Body of pancreas (tissue), 4 donors: ENCODE results near the gene ZNF189. TPM values are rescaled to one million over a fixed set of nuclear protein-coding genes. Genes with fewer than 3 reads are reported as not detected.

Experiments used
- ATAC-seq: fragments of 150-250 bp; one replicate; pipeline ENCODE4 v1.9.1; 2016
- DNase-seq, 4 donors: peaks; one replicate each; pipeline ENCODE4 v3.0.0-alpha.2; 2019
- H3K27ac ChIP-seq, 4 donors: fragments of 200-600 bp; sonication (generic); 1 replicate in 3 of 4; 2 replicates in 1 of 4; pipeline versions ENCODE4 v1.5.1 to v1.6.1; 2016 to 2019; ENCODE audit warnings: mild to moderate bottlenecking in 1 of 4, mixed read lengths in 1 of 4, moderate library complexity in 1 of 4
- H3K27me3 ChIP-seq, 2 donors: fragments of 200-600 bp; sonication (generic); one replicate each; pipeline ENCODE4 v1.6.0; 2016; ENCODE audit warnings: mild to moderate bottlenecking in 1 of 2
- H3K36me3 ChIP-seq, 2 donors: fragments of 200-600 bp; sonication (generic); replicated peaks in 1 of 2; 2 replicates each; pipeline ENCODE4 v1.5.1; 2016; ENCODE audit warnings: low read depth in 2 of 2; ENCODE audit not compliant: insufficient read depth in 1 of 2
- H3K4me1 ChIP-seq: fragments of 200-600 bp; sonication (generic); one replicate; pipeline ENCODE4 v1.6.0; 2016
- H3K4me3 ChIP-seq, 2 donors: fragments of 200-600 bp; sonication (generic); 1 replicate in 1 of 2; 2 replicates in 1 of 2; pipeline ENCODE4 v1.5.1; 2016 to 2019
- H3K9me3 ChIP-seq, 3 donors: fragments of 200-600 bp; sonication (generic); 1 replicate in 2 of 3; 2 replicates in 1 of 3; pipeline ENCODE4 v1.5.1; 2016
- POLR2A ChIP-seq, 3 donors: fragments of 450-650 bp; IDR thresholded peaks; one replicate each; pipeline ENCODE4 v1.6.1; 2016; ENCODE audit warnings: antibody characterized with exemption in 3 of 3, mild to moderate bottlenecking in 2 of 3
- WGBS, 2 donors: methylation state at CpG; one replicate each; pipeline ENCODE4 v1.1.5; 2017; 5-methylcytosine and 5-hydroxymethylcytosine counted together
- intact Hi-C: fragments of 100-400 bp; cut with DNase I; formaldehyde crosslinking; loops from one replicate; pipeline ENCODE4 v1.15.1; 2023
- total RNA-seq, 2 donors: library from RNA; depleted of rRNA; stranded (reverse); fragments of >200 nt; gene quantifications; one replicate each; pipeline ENCODE4 v1.1.0, GENCODE V29; 2016
- TF ChIP-seq, protein P1 (sequence below), 7 experiments: fragments of 450-650 bp in 4 of 7; fragments of 200-600 bp in 3 of 7; sonication (generic) in 3 of 7; IDR thresholded peaks; one replicate each; pipeline ENCODE4 v1.5.1; 2016 to 2019; ENCODE audit warnings: antibody characterized with exemption in 7 of 7

Gene ZNF189
- total RNA-seq, 2 donors from 2014 or later = 25.1 to 25.2 TPM

DNA sequence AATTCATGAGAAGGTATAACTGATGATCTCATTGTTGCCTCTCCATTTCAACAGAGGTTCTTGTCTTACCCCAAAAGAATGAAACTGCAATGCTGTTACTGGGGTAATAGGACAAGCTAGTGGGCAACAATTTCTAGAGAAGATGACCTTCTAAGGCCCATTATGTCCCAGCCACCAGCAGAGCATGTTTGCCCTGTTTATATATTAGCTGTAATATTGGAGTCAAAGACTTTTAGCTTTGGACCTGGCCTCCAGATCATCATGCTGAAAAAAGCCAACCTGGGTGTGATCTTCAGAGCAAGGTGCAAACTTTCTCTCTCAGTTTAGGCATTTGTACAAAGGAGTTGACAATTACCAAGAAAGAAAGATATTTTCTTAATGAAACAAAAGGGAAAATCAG is 33.5 kb downstream of the ZNF189 start:
- no peak overlapping the region for H3K27ac ChIP-seq
- no peak for TF ChIP-seq POLR2A (IDR thresholded peaks at IDR 0.05)
- TF ChIP-seq, protein P1, sequence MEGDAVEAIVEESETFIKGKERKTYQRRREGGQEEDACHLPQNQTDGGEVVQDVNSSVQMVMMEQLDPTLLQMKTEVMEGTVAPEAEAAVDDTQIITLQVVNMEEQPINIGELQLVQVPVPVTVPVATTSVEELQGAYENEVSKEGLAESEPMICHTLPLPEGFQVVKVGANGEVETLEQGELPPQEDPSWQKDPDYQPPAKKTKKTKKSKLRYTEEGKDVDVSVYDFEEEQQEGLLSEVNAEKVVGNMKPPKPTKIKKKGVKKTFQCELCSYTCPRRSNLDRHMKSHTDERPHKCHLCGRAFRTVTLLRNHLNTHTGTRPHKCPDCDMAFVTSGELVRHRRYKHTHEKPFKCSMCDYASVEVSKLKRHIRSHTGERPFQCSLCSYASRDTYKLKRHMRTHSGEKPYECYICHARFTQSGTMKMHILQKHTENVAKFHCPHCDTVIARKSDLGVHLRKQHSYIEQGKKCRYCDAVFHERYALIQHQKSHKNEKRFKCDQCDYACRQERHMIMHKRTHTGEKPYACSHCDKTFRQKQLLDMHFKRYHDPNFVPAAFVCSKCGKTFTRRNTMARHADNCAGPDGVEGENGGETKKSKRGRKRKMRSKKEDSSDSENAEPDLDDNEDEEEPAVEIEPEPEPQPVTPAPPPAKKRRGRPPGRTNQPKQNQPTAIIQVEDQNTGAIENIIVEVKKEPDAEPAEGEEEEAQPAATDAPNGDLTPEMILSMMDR (IDR thresholded peaks at IDR 0.05) = no peak
- intact Hi-C loops = no loop called here
- H3K9me3 ChIP-seq = no peaks in the 10 kb centered on the region
- no peaks in the 10 kb centered on the region for H3K36me3 ChIP-seq
- ATAC-seq (no peak), DNase-seq (no peak)
- no peaks in the 10 kb centered on the region for H3K27me3 ChIP-seq
- peaks cover 42% of the 10 kb centered on the region for H3K4me1 ChIP-seq
- H3K4me3 ChIP-seq = no peak overlapping the region

DNA sequence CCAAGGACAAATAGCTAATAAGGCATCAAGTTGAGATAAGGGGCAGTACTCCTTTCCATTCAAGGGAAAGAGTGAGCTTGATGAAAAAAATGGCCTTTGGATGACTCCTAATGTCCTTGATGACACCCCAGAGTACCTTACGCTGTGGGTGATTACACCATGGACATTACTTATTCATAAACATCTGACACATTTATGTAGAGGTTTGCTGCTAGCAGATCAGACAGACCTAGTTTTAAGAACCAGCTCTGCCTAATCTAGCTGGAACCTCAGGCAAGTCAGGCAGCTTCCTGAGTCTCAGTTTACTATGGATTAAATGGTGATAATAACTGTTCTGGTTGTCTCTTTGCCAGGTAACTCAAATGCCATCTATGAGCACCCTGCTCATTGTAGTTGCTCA is 34.1 kb downstream of the ZNF189 start:
- WGBS, 2 donors = 68 to 70% methylated on average over 1 of the region's 1 CpG
- TF ChIP-seq, protein P1 (IDR thresholded peaks at IDR 0.05) = no peak
- TF ChIP-seq POLR2A (IDR thresholded peaks at IDR 0.05) = no peak
- H3K4me3 ChIP-seq = no peak overlapping the region
- H3K27ac ChIP-seq = no peak overlapping the region
- no peak for DNase-seq
- no peaks in the 10 kb centered on the region for H3K27me3 ChIP-seq
- no peaks in the 10 kb centered on the region for H3K36me3 ChIP-seq
- peaks cover 48% of the 10 kb centered on the region for H3K4me1 ChIP-seq
- no peaks in the 10 kb centered on the region for H3K9me3 ChIP-seq
- intact Hi-C loops = no loop called here
- no peak for ATAC-seq

GRCh38 chr9:101433229-101433628 is 34.6 kb downstream of the ZNF189 start:
- 39 to 45% methylated on average over 3 of the region's 3 CpGs for WGBS, 2 donors

GRCh38 chr9:101434998-101435397 is 36.3 kb downstream of the ZNF189 start:
- H3K4me3 ChIP-seq = no peak overlapping the region
- peak overlapping the region; percentile 6 to 86 (median 36) for H3K27ac ChIP-seq
- peaks cover 63% of the 10 kb centered on the region for H3K4me1 ChIP-seq
- intact Hi-C loops = no loop called here
- TF ChIP-seq, protein P1 (IDR thresholded peaks at IDR 0.05) = peak in 1 of 7 experiments; percentile 13
- TF ChIP-seq POLR2A (IDR thresholded peaks at IDR 0.05) = no peak
- 31 to 45% methylated on average over 3 of the region's 3 CpGs for WGBS, 2 donors
- H3K27me3 ChIP-seq = no peaks in the 10 kb centered on the region
- ATAC-seq = peak; percentile 12
- no peaks in the 10 kb centered on the region for H3K36me3 ChIP-seq
- no peaks in the 10 kb centered on the region for H3K9me3 ChIP-seq
- DNase-seq = peak in 1 of 4 donors; percentile 14

More at GRCh38 chr9:101433229-101433628, 34.6 kb downstream of the ZNF189 start:
- DNase-seq (no peak), ATAC-seq (no peak)
- intact Hi-C loops = no loop called here
- H3K4me3 ChIP-seq = no peak overlapping the region
- H3K27ac ChIP-seq = no peak overlapping the region
- H3K9me3 ChIP-seq = no peaks in the 10 kb centered on the region
- TF ChIP-seq, protein P1 (IDR thresholded peaks at IDR 0.05) = no peak
- TF ChIP-seq POLR2A (IDR thresholded peaks at IDR 0.05) = no peak
- H3K36me3 ChIP-seq = no peaks in the 10 kb centered on the region
- no peaks in the 10 kb centered on the region for H3K27me3 ChIP-seq
- peaks cover 51% of the 10 kb centered on the region for H3K4me1 ChIP-seq

GRCh38 chr9:101435601-101436079 is 37.0 kb downstream of the ZNF189 start, which contains the start of gene ALDOB:
ALDOB (minus strand) TSS chr9:101435774; CDS start chr9:101430887, 4,887 bp downstream.
- WGBS, 2 donors = 52 to 58% methylated on average over 2 of the region's 2 CpGs
- Histone ChIP-seq H3K4me1 (peaks cover 65% of the 10 kb centered on the region), H3K27ac (peak within 1 kb of the TSS; percentile 17 to 86 (median 72)), H3K9me3 (no peaks in the 10 kb centered on the region), H3K27me3 (no peaks in the 10 kb centered on the region), H3K4me3 (no peak within 1 kb of the TSS), H3K36me3 (no peaks in the 10 kb centered on the region)
- no peak for DNase-seq
- ATAC-seq = no peak
- TF ChIP-seq POLR2A (IDR thresholded peaks at IDR 0.05) = peak in 1 of 3 donors; percentile 50
- TF ChIP-seq, protein P1 (IDR thresholded peaks at IDR 0.05) = no peak
- intact Hi-C loops = no loop called here
